ENCODE data around the gene SYTL3.

SYTL3 gene

GRCh38 chr6:158737082-158737709 is 87.3 kb downstream of the SYTL3 start:
- no peak for DNase-seq

- no peak for DNase-seq
These were observed 88.1 kb downstream of the SYTL3 start for GRCh38 chr6:158737710-158738615.

- DNase-seq, result no peak
These were observed 89.8 kb downstream of the SYTL3 start for GRCh38 chr6:158739673-158740072.

GRCh38 chr6:158743033-158743651 is 93.3 kb downstream of the SYTL3 start:
- DNase-seq, result no peak

GRCh38 chr6:158744986-158745430 is 95.2 kb downstream of the SYTL3 start:
- no peak for DNase-seq

GRCh38 chr6:158751224-158751623 is 101.4 kb downstream of the SYTL3 start:
- no peak for DNase-seq

- DNase-seq, result no peak
These were observed 102.1 kb downstream of the SYTL3 start for GRCh38 chr6:158751921-158752320.

GRCh38 chr6:158752613-158753012 is 102.8 kb downstream of the SYTL3 start:
- no peak for DNase-seq

- no peak for DNase-seq
These were observed 104.0 kb downstream of the SYTL3 start for GRCh38 chr6:158753811-158754210.

- DNase-seq, result no peak
These were observed 104.9 kb downstream of the SYTL3 start for GRCh38 chr6:158754738-158755137.

- no peak for DNase-seq
These were observed 105.8 kb downstream of the SYTL3 start for GRCh38 chr6:158755636-158756035.

- no peak for DNase-seq
These were observed 106.3 kb downstream of the SYTL3 start for GRCh38 chr6:158756126-158756525.

GRCh38 chr6:158756977-158757752 is 107.3 kb downstream of the SYTL3 start:
- no peak for DNase-seq

- DNase-seq, result no peak
These were observed 107.9 kb downstream of the SYTL3 start for GRCh38 chr6:158757753-158758090.

GRCh38 chr6:158758451-158758860 is 108.6 kb downstream of the SYTL3 start:
- DNase-seq, result no peak

- DNase-seq, result no peak
These were observed 109.2 kb downstream of the SYTL3 start for GRCh38 chr6:158758941-158759479.

GRCh38 chr6:158759966-158760617 is 110.2 kb downstream of the SYTL3 start:
- DNase-seq, result no peak

- DNase-seq, result no peak
These were observed 110.9 kb downstream of the SYTL3 start for GRCh38 chr6:158760618-158761250.

- no peak for DNase-seq
These were observed 111.9 kb downstream of the SYTL3 start for GRCh38 chr6:158761746-158762145.

- no peak for DNase-seq
These were observed 113.1 kb downstream of the SYTL3 start for GRCh38 chr6:158762787-158763433.
